Astrocyte of the spinal cord (primary cell): ENCODE measurements around the gene TUT7.

Experiments used
- DNase-seq: peaks from one replicate; pipeline ENCODE4 v3.0.0; 2011; ENCODE audit warnings: low read depth, low spot score
- H3K4me3 ChIP-seq: 2 replicates; pipeline ENCODE4 v1.5.1; 2011; ENCODE audit warnings: low read depth, mild to moderate bottlenecking, low read length, moderate library complexity
- CTCF ChIP-seq: IDR thresholded peaks from 2 replicates; pipeline ENCODE4 v1.5.1; 2012; ENCODE audit warnings: low read depth, mild to moderate bottlenecking, low read length, inconsistent platforms
- in situ Hi-C: cut with HindIII; loops from 2 replicates; pipeline ENCODE4 v1.10.0; 2017; ENCODE audit warnings: low sequenced_read_pairs

Gene TUT7

DNA sequence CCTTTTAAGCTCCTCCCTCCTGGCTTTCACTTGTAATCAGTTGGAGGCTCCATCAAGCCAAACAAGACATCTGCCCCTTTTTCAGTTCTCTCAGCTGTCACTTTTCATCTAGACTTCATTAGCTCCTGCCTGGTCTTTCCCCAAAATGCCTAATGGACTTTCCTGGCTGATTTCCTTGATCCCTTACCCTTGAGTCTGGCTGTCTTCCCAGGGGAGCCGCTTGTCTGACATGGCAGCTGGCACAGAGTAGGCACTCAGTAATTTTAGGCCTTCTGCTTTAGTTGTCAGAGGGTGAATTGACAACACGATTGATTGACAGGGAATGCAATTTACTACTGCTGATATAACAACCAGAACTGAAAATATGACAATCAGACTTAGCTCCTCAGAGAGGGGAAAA lies 96.8 kb downstream of the TUT7 start:
- DNase-seq, result no peak
- in situ Hi-C loops, result no loop called here
- TF ChIP-seq CTCF, result no peak

DNA sequence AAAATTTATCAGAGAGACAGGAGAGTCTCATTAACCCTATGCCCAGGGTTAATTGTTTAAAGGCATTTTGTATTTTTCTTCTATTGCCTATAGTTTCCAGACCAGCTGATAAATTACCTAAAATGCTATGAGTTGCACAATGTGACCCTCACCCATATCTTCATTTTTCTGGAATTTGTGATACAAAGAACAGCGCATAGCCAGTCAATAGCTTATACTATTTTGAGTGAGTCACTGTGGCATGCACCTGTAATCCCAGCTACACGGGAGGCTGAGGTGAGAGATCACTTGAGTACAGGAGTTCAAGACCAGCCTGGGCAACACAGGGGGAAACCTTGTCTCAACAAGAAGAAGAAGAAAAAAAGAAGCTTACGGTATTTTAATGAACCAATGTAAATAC lies 97.6 kb downstream of the TUT7 start:
- no peak overlapping the region for H3K4me3 ChIP-seq
- DNase-seq, result no peak
- TF ChIP-seq CTCF, result no peak
- in situ Hi-C loops, result no loop called here

More for the DNA sequence above, 96.8 kb downstream of the TUT7 start:
- no peak overlapping the region for H3K4me3 ChIP-seq

- in situ Hi-C loops, result no loop called here
- no peak for TF ChIP-seq CTCF
- no peak for DNase-seq
- no peak overlapping the region for H3K4me3 ChIP-seq
Observed at GRCh38 chr9:86253577-86253976, 100.6 kb downstream of the TUT7 start.

DNA sequence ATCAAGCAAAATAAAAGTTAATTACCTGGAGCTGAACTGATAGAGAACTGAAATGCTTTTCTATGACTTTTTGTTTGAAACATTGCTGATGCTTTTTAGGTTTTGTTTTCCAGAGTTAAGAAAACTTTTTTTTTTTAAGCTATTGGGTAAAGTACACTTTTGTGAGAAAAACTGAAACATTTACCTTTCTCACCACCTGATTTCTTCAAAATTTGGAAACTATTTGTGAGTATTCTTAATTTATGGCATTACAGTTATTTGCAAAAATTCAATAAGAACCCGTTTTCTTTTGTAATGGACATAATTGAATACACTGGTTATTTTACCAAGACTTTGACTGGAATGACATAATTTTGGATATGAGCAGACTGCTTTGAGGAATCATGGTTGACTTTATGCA lies 101.3 kb downstream of the TUT7 start:
- H3K4me3 ChIP-seq, result no peak overlapping the region
- peak; percentile 12 for DNase-seq
- in situ Hi-C loops, result no loop called here
- TF ChIP-seq CTCF, result no peak

DNA sequence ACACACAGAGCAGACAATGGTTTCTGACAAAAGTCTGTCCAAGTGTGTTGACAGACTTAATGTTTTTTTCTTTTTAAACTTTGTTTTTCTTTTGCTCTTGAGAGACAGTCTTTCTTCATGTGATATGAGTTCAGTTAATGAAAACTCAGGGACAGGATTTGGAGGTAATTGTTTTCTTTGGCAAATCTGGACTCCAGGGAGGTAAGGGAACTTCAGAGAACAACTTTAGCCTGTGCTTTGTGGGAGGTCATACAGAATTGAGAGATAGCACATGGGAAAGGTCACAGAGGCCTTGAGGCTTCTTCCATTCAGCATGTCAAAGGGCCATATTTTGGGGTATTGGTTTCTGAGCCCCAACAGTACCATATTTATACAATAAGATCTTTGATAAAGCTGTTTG lies 104.1 kb downstream of the TUT7 start:
- in situ Hi-C loops, result no loop called here
- DNase-seq, result no peak
- no peak for TF ChIP-seq CTCF
- no peak overlapping the region for H3K4me3 ChIP-seq

GRCh38 chr9:86248746-86249145 lies 105.5 kb downstream of the TUT7 start:
- in situ Hi-C loops, result no loop called here
- TF ChIP-seq CTCF, result no peak
- no peak overlapping the region for H3K4me3 ChIP-seq
- no peak for DNase-seq

- in situ Hi-C loops, result no loop called here
- no peak overlapping the region for H3K4me3 ChIP-seq
Observed at GRCh38 chr9:86246752-86247161, 107.5 kb downstream of the TUT7 start.

More at GRCh38 chr9:86246752-86247161, 107.5 kb downstream of the TUT7 start:
- peak; percentile 34 for DNase-seq
- no peak for TF ChIP-seq CTCF
